ENCODE measurements around the gene EFHC1.
"Not testable (repeated sequence)": the region's sequence is repeated elsewhere in the genome, so short reads cannot be mapped to it uniquely, and the experiment has no call there.

EFHC1 gene

GRCh38 chr6:52400313-52401041, 19.7 kb upstream of the EFHC1 start:
- no peak for FAIRE-seq

GRCh38 chr6:52403086-52403485, 17.1 kb upstream of the EFHC1 start:
- FAIRE-seq = no peak

- no peak for FAIRE-seq
Observed at GRCh38 chr6:52403627-52404026, 16.5 kb upstream of the EFHC1 start.

- no peak for FAIRE-seq
Observed at GRCh38 chr6:52405243-52405642, 14.9 kb upstream of the EFHC1 start.

- peak; percentile 78 for FAIRE-seq
Observed at GRCh38 chr6:52407467-52407866, 12.7 kb upstream of the EFHC1 start.

GRCh38 chr6:52409499-52409898, 10.6 kb upstream of the EFHC1 start:
- FAIRE-seq = no peak

GRCh38 chr6:52410979-52411378, 9.2 kb upstream of the EFHC1 start:
- no peak for FAIRE-seq

GRCh38 chr6:52411911-52412310, 8.2 kb upstream of the EFHC1 start:
- no peak for FAIRE-seq

- no peak for FAIRE-seq
Observed at GRCh38 chr6:52415333-52415732, 4.8 kb upstream of the EFHC1 start.

GRCh38 chr6:52415917-52416628, 4.1 kb upstream of the EFHC1 start:
- FAIRE-seq = no peak

- peak; percentile 93 for FAIRE-seq
Observed at GRCh38 chr6:52416629-52417151, 3.5 kb upstream of the EFHC1 start.

- FAIRE-seq = no peak
Observed at GRCh38 chr6:52417675-52418111, 2.4 kb upstream of the EFHC1 start.

GRCh38 chr6:52418606-52419005, 1.5 kb upstream of the EFHC1 start:
- FAIRE-seq = no peak

- no peak for FAIRE-seq
Observed at GRCh38 chr6:52420668-52421358, 671 bp downstream of the EFHC1 start.

- no peak for FAIRE-seq
Observed at GRCh38 chr6:52422156-52422555, 2.0 kb downstream of the EFHC1 start.

GRCh38 chr6:52423448-52423847, 3.3 kb downstream of the EFHC1 start:
- FAIRE-seq = no peak

- FAIRE-seq = peak; percentile 99
Observed at GRCh38 chr6:52423971-52424381, 3.8 kb downstream of the EFHC1 start.

GRCh38 chr6:52424513-52424912, 4.4 kb downstream of the EFHC1 start:
- FAIRE-seq = no peak

GRCh38 chr6:52426667-52427066, 6.5 kb downstream of the EFHC1 start:
- no peak for FAIRE-seq

GRCh38 chr6:52433294-52433693, 13.2 kb downstream of the EFHC1 start:
- FAIRE-seq = not testable (repeated sequence)

- FAIRE-seq = no peak
Observed at GRCh38 chr6:52435345-52435744, 15.2 kb downstream of the EFHC1 start.

- peak; percentile 27 for FAIRE-seq
Observed at GRCh38 chr6:52438926-52439325, 18.8 kb downstream of the EFHC1 start.

GRCh38 chr6:52454556-52454955, 34.4 kb downstream of the EFHC1 start:
- no peak for FAIRE-seq

- FAIRE-seq = no peak
Observed at GRCh38 chr6:52457096-52457495, 37.0 kb downstream of the EFHC1 start.

Data from A204.1 (cell line).